ENCODE measurements around the gene CACNA1H.
"Not testable (repeated sequence)": the region's sequence is repeated elsewhere in the genome, so short reads cannot be mapped to it uniquely, and the experiment has no call there.

The CACNA1H gene

GRCh38 chr16:1194665-1195392 lies 41.9 kb downstream of the CACNA1H start:
- no peak for DNase-seq

- no peak for DNase-seq
Observed at GRCh38 chr16:1195393-1195666, 42.4 kb downstream of the CACNA1H start.

- DNase-seq: no peak
Observed at GRCh38 chr16:1196494-1196893, 43.6 kb downstream of the CACNA1H start.

GRCh38 chr16:1197237-1197866 lies 44.4 kb downstream of the CACNA1H start:
- DNase-seq: no peak

- DNase-seq: no peak
Observed at GRCh38 chr16:1198194-1198593, 45.3 kb downstream of the CACNA1H start.

- DNase-seq: not testable (repeated sequence)
Observed at GRCh38 chr16:1198671-1199346, 45.9 kb downstream of the CACNA1H start.

- no peak for DNase-seq
Observed at GRCh38 chr16:1199347-1200013, 46.6 kb downstream of the CACNA1H start.

- DNase-seq: no peak
Observed at GRCh38 chr16:1200014-1200627, 47.2 kb downstream of the CACNA1H start.

GRCh38 chr16:1201444-1201843 lies 48.5 kb downstream of the CACNA1H start:
- no peak for DNase-seq

GRCh38 chr16:1202274-1202673 lies 49.4 kb downstream of the CACNA1H start:
- no peak for DNase-seq

- DNase-seq: no peak
Observed at GRCh38 chr16:1204933-1205332, 52.0 kb downstream of the CACNA1H start.

- DNase-seq: no peak
Observed at GRCh38 chr16:1206326-1206725, 53.4 kb downstream of the CACNA1H start.

- no peak for DNase-seq
Observed at GRCh38 chr16:1206786-1207185, 53.9 kb downstream of the CACNA1H start.

GRCh38 chr16:1208239-1208830 lies 55.4 kb downstream of the CACNA1H start:
- no peak for DNase-seq

- DNase-seq: no peak
Observed at GRCh38 chr16:1209081-1209480, 56.2 kb downstream of the CACNA1H start.

GRCh38 chr16:1210461-1210860 lies 57.6 kb downstream of the CACNA1H start:
- DNase-seq: no peak

- no peak for DNase-seq
Observed at GRCh38 chr16:1211451-1212268, 58.8 kb downstream of the CACNA1H start.

- no peak for DNase-seq
Observed at GRCh38 chr16:1212616-1213194, 59.8 kb downstream of the CACNA1H start.

GRCh38 chr16:1213231-1213630 lies 60.3 kb downstream of the CACNA1H start:
- no peak for DNase-seq

- DNase-seq: no peak
Observed at GRCh38 chr16:1213796-1214372, 61.0 kb downstream of the CACNA1H start.

- DNase-seq: no peak
Observed at GRCh38 chr16:1214719-1215118, 61.8 kb downstream of the CACNA1H start.
